Omental fat pad (tissue), 4 donors: ENCODE results near the gene AP2A1. TPM values are rescaled to one million over a fixed set of nuclear protein-coding genes. Genes with fewer than 3 reads are reported as not detected.

Source experiments
- ATAC-seq: fragments of 150-250 bp; one replicate; pipeline ENCODE4 v1.9.1; 2016; ENCODE audit warnings: mild to moderate bottlenecking, moderate library complexity; ENCODE audit not compliant: low FRiP score
- DNase-seq: peaks from one replicate; pipeline ENCODE4 v3.0.0-alpha.2; 2019; ENCODE audit warnings: low spot score
- CTCF ChIP-seq, 3 donors: fragments of 450-650 bp; IDR thresholded peaks; one replicate each; pipeline ENCODE4 v1.5.1; 2016 to 2017; ENCODE audit warnings: antibody characterized with exemption in 3 of 3, mild to moderate bottlenecking in 3 of 3, moderate library complexity in 2 of 3
- total RNA-seq, 4 donors: library from RNA; depleted of rRNA; stranded (reverse); fragments of >200 nt; gene quantifications; one replicate each; pipeline ENCODE4 v1.1.0, GENCODE V29; 2016

Gene AP2A1
- total RNA-seq, 4 donors from 2014 or later: 63.9 to 88.0 (median 72.4) TPM

DNA sequence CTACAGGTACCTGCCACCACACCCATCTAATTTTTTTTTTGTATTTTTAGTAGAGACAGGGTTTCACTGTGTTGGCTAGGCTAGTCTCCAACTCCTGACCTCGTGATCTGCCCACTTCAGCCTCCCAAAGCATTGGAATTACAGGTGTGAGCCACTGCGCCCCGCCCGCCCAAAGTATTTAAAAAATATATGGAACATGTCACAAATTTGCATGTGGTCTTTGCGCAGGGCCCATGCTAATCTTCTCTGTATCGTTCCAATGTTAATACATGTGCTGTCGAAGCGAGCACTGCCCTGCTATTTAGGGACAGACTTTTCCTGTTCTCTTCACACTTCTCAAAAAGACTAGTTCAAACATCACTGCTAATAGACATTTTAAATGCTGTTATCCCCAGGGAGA, 2.5 kb upstream of the AP2A1 start:
- TF ChIP-seq CTCF (IDR thresholded peaks at IDR 0.05): no peak

GRCh38 chr19:49766007-49766929, 533 bp upstream of the AP2A1 start:
- ATAC-seq (peak; percentile 97), DNase-seq (peak; percentile 94)
- TF ChIP-seq CTCF (IDR thresholded peaks at IDR 0.05): no peak

More for the DNA sequence above, 2.5 kb upstream of the AP2A1 start:
- DNase-seq: no peak
- no peak for ATAC-seq

GRCh38 chr19:49767381-49767780, 580 bp downstream of the AP2A1 start:
- DNase-seq (no peak), ATAC-seq (no peak)
- no peak for TF ChIP-seq CTCF (IDR thresholded peaks at IDR 0.05)

DNA sequence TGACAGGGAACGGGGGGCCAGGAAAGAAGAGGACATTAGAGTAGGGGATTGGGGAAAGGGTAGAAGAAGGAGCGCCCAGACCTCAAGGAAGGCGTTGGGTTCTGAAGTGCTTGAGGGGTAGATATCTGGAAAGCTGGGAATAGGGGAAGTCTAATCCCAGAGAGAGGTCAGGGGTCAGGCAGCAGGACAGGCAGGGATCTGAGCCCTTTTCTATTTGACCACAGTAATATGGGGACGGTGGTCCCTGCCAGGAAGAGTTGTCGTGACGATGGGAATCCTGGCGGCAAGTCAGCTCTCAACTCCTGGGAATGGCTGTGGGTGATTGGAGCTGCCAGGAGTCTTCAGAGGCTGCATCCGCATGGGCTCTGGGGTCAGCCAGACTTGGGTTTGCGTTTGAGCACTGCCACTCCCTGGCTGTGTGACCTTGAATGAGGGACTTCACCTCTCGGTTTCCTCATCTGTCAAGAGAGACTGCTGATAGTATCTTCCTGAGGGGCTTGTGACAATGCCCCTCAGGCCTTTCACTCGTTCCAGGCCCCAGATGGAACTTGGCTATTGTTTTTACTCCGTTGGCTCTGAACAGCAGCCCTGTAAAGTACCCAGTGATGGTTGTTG, 1.3 kb downstream of the AP2A1 start:
- TF ChIP-seq CTCF (IDR thresholded peaks at IDR 0.05): no peak
- no peak for ATAC-seq
- no peak for DNase-seq

DNA sequence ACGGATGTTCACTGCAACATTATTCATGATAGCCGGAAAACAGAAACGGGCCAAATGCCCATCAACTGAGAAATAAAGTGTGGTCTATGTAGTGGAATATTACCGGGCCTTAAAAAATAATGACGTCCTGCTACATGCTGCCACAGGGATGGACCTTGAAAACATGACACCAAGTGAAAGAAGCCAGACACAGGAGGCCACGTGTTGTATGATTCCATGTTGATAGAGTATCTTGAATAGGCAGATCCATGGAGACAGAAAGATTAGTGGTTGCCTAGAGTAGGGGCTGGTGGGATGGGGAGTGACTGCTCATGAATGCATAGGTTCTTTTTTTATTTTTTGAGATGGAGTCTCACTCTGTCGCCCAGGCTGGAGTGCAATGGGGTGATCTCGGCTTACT, 3.7 kb downstream of the AP2A1 start:
- no peak for TF ChIP-seq CTCF (IDR thresholded peaks at IDR 0.05)
- ATAC-seq (no peak), DNase-seq (no peak)

DNA sequence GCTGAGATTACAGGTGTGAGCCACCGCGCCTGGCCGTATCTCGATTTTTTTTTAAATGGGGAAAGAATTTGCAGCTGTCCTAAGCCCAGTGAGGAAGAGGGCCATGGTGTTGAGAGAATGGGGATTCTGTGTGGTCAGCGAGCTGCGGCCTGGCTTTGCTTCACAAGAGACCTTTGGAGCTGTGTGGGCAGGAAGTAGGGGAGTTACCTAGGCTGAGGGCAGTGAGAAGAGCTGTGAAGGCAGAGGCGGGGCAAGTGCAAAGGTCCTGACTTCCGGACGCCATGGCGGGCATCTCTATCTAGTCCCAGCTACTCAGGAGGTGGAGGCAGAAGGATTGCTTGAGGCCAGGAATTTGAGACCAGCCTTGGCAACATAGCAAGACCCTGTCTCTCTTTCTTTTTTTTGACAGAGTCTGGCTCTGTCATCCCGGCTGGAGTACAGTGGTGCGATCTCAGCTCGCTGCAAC, 4.9 kb downstream of the AP2A1 start:
- DNase-seq: no peak
- ATAC-seq: no peak
- TF ChIP-seq CTCF (IDR thresholded peaks at IDR 0.05): no peak
